ENCODE measurements around the gene BRINP1. TPM values are rescaled to one million over a fixed set of nuclear protein-coding genes. Genes with fewer than 3 reads are reported as not detected.

Gene BRINP1
- total RNA-seq, 1 experiment from 2014 or later: not detected

DNA sequence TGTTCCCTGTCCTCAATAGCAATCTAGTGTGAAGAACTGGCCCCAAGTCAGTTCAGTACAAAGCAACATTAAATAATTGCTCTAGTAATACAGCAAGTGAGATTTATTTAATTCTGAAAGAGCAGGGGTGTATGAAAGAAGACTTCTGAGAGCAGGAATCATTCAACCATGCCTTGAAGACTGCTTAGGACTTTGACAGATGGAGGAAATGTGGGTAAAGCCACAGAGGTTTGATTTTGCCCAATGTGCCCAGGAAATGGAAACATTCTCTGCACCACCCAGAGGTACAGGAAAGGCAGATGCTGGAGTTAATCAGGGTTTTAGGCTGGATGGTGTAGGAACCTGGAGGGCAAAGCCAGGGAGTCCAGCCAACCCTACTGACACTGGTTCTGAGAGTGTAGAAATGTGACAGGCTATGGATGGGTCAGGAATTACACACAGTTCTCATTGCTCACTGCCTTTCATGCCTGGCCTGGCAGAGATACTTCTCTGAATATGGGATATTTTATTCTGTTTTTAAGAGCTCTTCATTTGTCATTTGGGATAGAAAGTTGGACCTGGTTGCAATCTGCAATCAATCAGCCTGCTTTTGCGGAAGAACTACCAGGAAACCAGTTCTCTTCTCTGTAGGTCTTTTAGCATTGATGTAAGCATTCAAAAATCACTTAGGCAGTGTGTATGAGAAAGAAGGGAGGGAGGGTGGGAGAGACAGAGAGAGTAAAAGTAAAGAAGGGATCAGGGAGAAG, 88.3 kb downstream of the BRINP1 start:
- intact Hi-C loops (cut with micrococcal nuclease; ENCODE audit: unreplicated experiment): no loop called here
- CTCF ChIA-PET: no interaction called here

DNA sequence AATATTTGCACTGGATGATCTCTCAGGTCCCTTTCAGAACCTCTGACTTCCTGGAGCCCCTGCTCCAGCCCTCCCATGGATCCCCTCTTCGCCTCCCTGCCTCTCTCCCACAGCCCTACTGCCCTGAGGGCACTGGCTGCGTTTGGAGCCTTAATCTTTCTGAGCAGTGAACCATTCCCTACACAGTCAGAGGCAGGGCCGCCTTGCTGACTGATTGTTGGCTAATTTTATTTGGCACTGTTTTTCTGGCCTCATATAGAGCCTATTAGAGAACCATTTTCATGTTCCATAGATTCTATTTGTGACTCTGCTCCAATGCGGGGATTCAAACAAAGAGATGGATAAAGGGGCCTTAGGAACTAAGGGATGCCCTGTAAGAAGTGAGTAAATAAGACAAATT, 91.1 kb downstream of the BRINP1 start:
- intact Hi-C loops (cut with micrococcal nuclease; ENCODE audit: unreplicated experiment): no loop called here
- no TSS peak for BruUV-seq (replicated peaks)
- Histone ChIP-seq H3K4me3 (ENCODE audit: low read depth, low read length, poor library complexity, severe bottlenecking) (no peak overlapping the region), H3K4me1 (ENCODE audit: insufficient read depth, low read length, poor library complexity, severe bottlenecking) (no peaks in the 10 kb centered on the region), H3K27me3 (replicated peaks; ENCODE audit: insufficient read depth, low read depth, low read length, poor library complexity) (no peaks in the 10 kb centered on the region), H3K27ac (ENCODE audit: low read depth, low read length, poor library complexity, severe bottlenecking) (no peak overlapping the region), H3K9me3 (ENCODE audit: low read depth, low read length, poor library complexity, severe bottlenecking) (no peaks in the 10 kb centered on the region), H3K36me3 (ENCODE audit: insufficient read depth, low read length, poor library complexity, severe bottlenecking) (no peaks in the 10 kb centered on the region)
- DNase-seq (ENCODE audit: low spot score): no peak
- TF ChIP-seq EZH2 (IDR thresholded peaks at IDR 0.05; ENCODE audit: borderline replicate concordance, low read depth, low read length, poor library complexity, severe bottlenecking): no peak
- TF ChIP-seq CTCF (conservative IDR thresholded peaks at IDR 0.05; ENCODE audit: low read depth, low read length): no peak
- ChIA-PET POLR2A (ENCODE audit: low non-redundant PET) (no interaction called here), CTCF (no interaction called here)

More for the DNA sequence above, 88.3 kb downstream of the BRINP1 start:
- H3K4me3 ChIP-seq (ENCODE audit: low read depth, low read length, poor library complexity, severe bottlenecking): no peak overlapping the region
- POLR2A ChIA-PET (ENCODE audit: low non-redundant PET): no interaction called here
- TF ChIP-seq EZH2 (IDR thresholded peaks at IDR 0.05; ENCODE audit: borderline replicate concordance, low read depth, low read length, poor library complexity, severe bottlenecking) (no peak), CTCF (conservative IDR thresholded peaks at IDR 0.05; ENCODE audit: low read depth, low read length) (no peak)
- no TSS peak for BruUV-seq (replicated peaks)
- no peaks in the 10 kb centered on the region for H3K27me3 ChIP-seq (replicated peaks; ENCODE audit: insufficient read depth, low read depth, low read length, poor library complexity)
- H3K36me3 ChIP-seq (ENCODE audit: insufficient read depth, low read length, poor library complexity, severe bottlenecking): no peaks in the 10 kb centered on the region
- DNase-seq (ENCODE audit: low spot score): no peak
- no peak overlapping the region for H3K27ac ChIP-seq (ENCODE audit: low read depth, low read length, poor library complexity, severe bottlenecking)
- H3K4me1 ChIP-seq (ENCODE audit: insufficient read depth, low read length, poor library complexity, severe bottlenecking): no peaks in the 10 kb centered on the region
- H3K9me3 ChIP-seq (ENCODE audit: low read depth, low read length, poor library complexity, severe bottlenecking): no peaks in the 10 kb centered on the region

GRCh38 chr9:119273984-119274665, 95.1 kb downstream of the BRINP1 start:
- ChIA-PET POLR2A (ENCODE audit: low non-redundant PET) (no interaction called here), CTCF (no interaction called here)
- intact Hi-C loops (cut with micrococcal nuclease; ENCODE audit: unreplicated experiment): no loop called here
- no peaks in the 10 kb centered on the region for H3K27me3 ChIP-seq (replicated peaks; ENCODE audit: insufficient read depth, low read depth, low read length, poor library complexity)
- no peaks in the 10 kb centered on the region for H3K36me3 ChIP-seq (ENCODE audit: insufficient read depth, low read length, poor library complexity, severe bottlenecking)
- H3K4me3 ChIP-seq (ENCODE audit: low read depth, low read length, poor library complexity, severe bottlenecking): no peak overlapping the region
- no peaks in the 10 kb centered on the region for H3K4me1 ChIP-seq (ENCODE audit: insufficient read depth, low read length, poor library complexity, severe bottlenecking)
- H3K27ac ChIP-seq (ENCODE audit: low read depth, low read length, poor library complexity, severe bottlenecking): no peak overlapping the region
- no peak for TF ChIP-seq EZH2 (IDR thresholded peaks at IDR 0.05; ENCODE audit: borderline replicate concordance, low read depth, low read length, poor library complexity, severe bottlenecking)
- TF ChIP-seq CTCF (conservative IDR thresholded peaks at IDR 0.05; ENCODE audit: low read depth, low read length): no peak
- DNase-seq (ENCODE audit: low spot score): no peak
- no peaks in the 10 kb centered on the region for H3K9me3 ChIP-seq (ENCODE audit: low read depth, low read length, poor library complexity, severe bottlenecking)
- BruUV-seq (replicated peaks): no TSS peak
